ENCODE measurements around the gene PAMR1.

PAMR1 gene

GRCh38 chr11:35491231-35491871 lies 34.1 kb downstream of the PAMR1 start:
- DNase-seq = no peak

GRCh38 chr11:35488117-35488516 lies 37.3 kb downstream of the PAMR1 start:
- no peak for DNase-seq

- DNase-seq = peak; percentile 13
Observed at GRCh38 chr11:35487532-35488078, 37.8 kb downstream of the PAMR1 start.

- no peak for DNase-seq
Observed at GRCh38 chr11:35486934-35487333, 38.5 kb downstream of the PAMR1 start.

- DNase-seq = no peak
Observed at GRCh38 chr11:35486446-35486845, 39.0 kb downstream of the PAMR1 start.

- DNase-seq = peak; percentile 71
Observed at GRCh38 chr11:35485656-35486322, 39.6 kb downstream of the PAMR1 start.

GRCh38 chr11:35484435-35484834 lies 41.0 kb downstream of the PAMR1 start:
- no peak for DNase-seq

- DNase-seq = no peak
Observed at GRCh38 chr11:35483131-35483820, 42.1 kb downstream of the PAMR1 start.

- DNase-seq = no peak
Observed at GRCh38 chr11:35479731-35480130, 45.7 kb downstream of the PAMR1 start.

GRCh38 chr11:35478471-35479091 lies 46.8 kb downstream of the PAMR1 start:
- DNase-seq = no peak

GRCh38 chr11:35477901-35478300 lies 47.5 kb downstream of the PAMR1 start:
- DNase-seq = no peak

- DNase-seq = no peak
Observed at GRCh38 chr11:35474688-35475087, 50.7 kb downstream of the PAMR1 start.

- no peak for DNase-seq
Observed at GRCh38 chr11:35473795-35474374, 51.5 kb downstream of the PAMR1 start.

GRCh38 chr11:35470616-35471015 lies 54.8 kb downstream of the PAMR1 start:
- no peak for DNase-seq

- DNase-seq = no peak
Observed at GRCh38 chr11:35466058-35466457, 59.4 kb downstream of the PAMR1 start.

GRCh38 chr11:35464308-35464707 lies 61.1 kb downstream of the PAMR1 start:
- no peak for DNase-seq

GRCh38 chr11:35463331-35463751 lies 62.1 kb downstream of the PAMR1 start:
- DNase-seq = no peak

- no peak for DNase-seq
Observed at GRCh38 chr11:35461917-35462538, 63.4 kb downstream of the PAMR1 start.

- DNase-seq = no peak
Observed at GRCh38 chr11:35459489-35459888, 65.9 kb downstream of the PAMR1 start.

GRCh38 chr11:35458846-35459245 lies 66.6 kb downstream of the PAMR1 start:
- DNase-seq = no peak

GRCh38 chr11:35454362-35454761 lies 71.1 kb downstream of the PAMR1 start:
- DNase-seq = no peak

GRCh38 chr11:35436581-35437250 lies 88.7 kb downstream of the PAMR1 start:
- DNase-seq = no peak
